Thymus (tissue), 11 donors: ENCODE data around the gene OLAH. TPM values are rescaled to one million over a fixed set of nuclear protein-coding genes. Genes with fewer than 3 reads are reported as not detected.
A peak's percentile ranks its signal among the peaks of the same experiment; 100 is the strongest.

ENCODE experiments used
- DNase-seq, 9 donors: peaks; one replicate each; pipeline ENCODE4 v3.0.0-alpha.2; 2013; ENCODE audit warnings: low spot score in 9 of 9, low read depth in 6 of 9, missing footprints in 1 of 9
- H3K27ac ChIP-seq, 2 donors: one replicate each; pipeline ENCODE4 v1.5.1; 2013; ENCODE audit warnings: control low read depth in 1 of 2, low read depth in 1 of 2, low read length in 1 of 2, mild to moderate bottlenecking in 1 of 2, moderate library complexity in 1 of 2
- H3K27me3 ChIP-seq, 2 donors: one replicate each; pipeline ENCODE4 v1.5.1; 2013; ENCODE audit warnings: low read length in 1 of 2; ENCODE audit not compliant: control insufficient read depth in 2 of 2, insufficient read depth in 1 of 2
- H3K36me3 ChIP-seq, 2 donors: one replicate each; pipeline ENCODE4 v1.5.1; 2013; ENCODE audit warnings: low read length in 1 of 2, mild to moderate bottlenecking in 1 of 2, moderate library complexity in 1 of 2; ENCODE audit not compliant: control insufficient read depth in 2 of 2, insufficient read depth in 2 of 2
- H3K4me1 ChIP-seq, 2 donors: one replicate each; pipeline ENCODE4 v1.5.1; 2013; ENCODE audit warnings: low read length in 2 of 2; ENCODE audit not compliant: control insufficient read depth in 2 of 2, insufficient read depth in 2 of 2
- H3K4me3 ChIP-seq, 2 donors: one replicate each; pipeline ENCODE4 v1.5.1; 2013; ENCODE audit warnings: low read length in 2 of 2, control low read depth in 1 of 2, mild to moderate bottlenecking in 1 of 2
- H3K9me3 ChIP-seq, 2 donors: one replicate each; pipeline ENCODE4 v1.5.1; 2013; ENCODE audit warnings: low read length in 1 of 2, mild to moderate bottlenecking in 1 of 2; ENCODE audit not compliant: control insufficient read depth in 2 of 2, insufficient read depth in 1 of 2
- WGBS: extraction: QIAGEN DNeasy Blood & Tissue Kit; methylation state at CpG from one replicate; pipeline ENCODE4 v1.1.7; 2013; 5-methylcytosine and 5-hydroxymethylcytosine counted together
- polyA plus RNA-seq: library from polyadenylated mRNA; stranded (reverse); fragments of 200-250 nt; gene quantifications from one replicate; pipeline ENCODE4 v1.2.3, GENCODE V29; 2013
- total RNA-seq: library from RNA; stranded (reverse); fragments of 120-200 nt; gene quantifications from one replicate; pipeline ENCODE4 v1.2.4, GENCODE V29; 2013
- donor health status: healthy.

OLAH gene
- total and polyA plus RNA-seq, 2 donors: 0.09 to 14.4 TPM

GRCh38 chr10:15059914-15060313 lies 16.2 kb downstream of the OLAH start:
- no peak overlapping the region for H3K27ac ChIP-seq
- no peaks in the 10 kb centered on the region for H3K36me3 ChIP-seq
- no peak overlapping the region for H3K4me3 ChIP-seq
- no peaks in the 10 kb centered on the region for H3K9me3 ChIP-seq
- H3K27me3 ChIP-seq: no peaks in the 10 kb centered on the region
- H3K4me1 ChIP-seq: no peaks in the 10 kb centered on the region
- WGBS: 85% methylated on average over 4 of the region's 4 CpGs
- DNase-seq: no peak

- H3K27ac ChIP-seq: no peak overlapping the region
- no peaks in the 10 kb centered on the region for H3K36me3 ChIP-seq
- no peak overlapping the region for H3K4me3 ChIP-seq
- H3K4me1 ChIP-seq: no peaks in the 10 kb centered on the region
- no peaks in the 10 kb centered on the region for H3K9me3 ChIP-seq
- H3K27me3 ChIP-seq: no peaks in the 10 kb centered on the region
- no peak for DNase-seq
- 91% methylated on average over 2 of the region's 2 CpGs for WGBS
These were observed 16.9 kb downstream of the OLAH start for GRCh38 chr10:15060638-15061037.

- no peak overlapping the region for H3K4me3 ChIP-seq
- H3K4me1 ChIP-seq: no peaks in the 10 kb centered on the region
- H3K36me3 ChIP-seq: no peaks in the 10 kb centered on the region
- DNase-seq: no peak
- H3K27ac ChIP-seq: no peak overlapping the region
- H3K9me3 ChIP-seq: no peaks in the 10 kb centered on the region
- H3K27me3 ChIP-seq: no peaks in the 10 kb centered on the region
- WGBS: 95% methylated on average over 5 of the region's 5 CpGs
These were observed 23.4 kb downstream of the OLAH start for GRCh38 chr10:15067154-15067553.

- H3K9me3 ChIP-seq: no peaks in the 10 kb centered on the region
- H3K27me3 ChIP-seq: no peaks in the 10 kb centered on the region
- H3K4me1 ChIP-seq: no peaks in the 10 kb centered on the region
- no peak overlapping the region for H3K27ac ChIP-seq
- no peak overlapping the region for H3K4me3 ChIP-seq
- DNase-seq: no peak
- H3K36me3 ChIP-seq: no peaks in the 10 kb centered on the region
- WGBS: 97% methylated on average over 3 of the region's 3 CpGs
These were observed 25.1 kb downstream of the OLAH start for GRCh38 chr10:15068802-15069201.

- Histone ChIP-seq H3K27me3 (no peaks in the 10 kb centered on the region), H3K4me1 (no peaks in the 10 kb centered on the region), H3K27ac (no peak overlapping the region), H3K36me3 (no peaks in the 10 kb centered on the region), H3K4me3 (no peak overlapping the region), H3K9me3 (no peaks in the 10 kb centered on the region)
- no peak for DNase-seq
- 72% methylated on average over 4 of the region's 4 CpGs for WGBS
These were observed 25.5 kb downstream of the OLAH start for GRCh38 chr10:15069230-15069629.

- no peaks in the 10 kb centered on the region for H3K36me3 ChIP-seq
- 99% methylated on average over 5 of the region's 5 CpGs for WGBS
- DNase-seq: no peak
- no peaks in the 10 kb centered on the region for H3K4me1 ChIP-seq
- H3K4me3 ChIP-seq: no peak overlapping the region
- no peaks in the 10 kb centered on the region for H3K27me3 ChIP-seq
- H3K27ac ChIP-seq: no peak overlapping the region
- H3K9me3 ChIP-seq: no peaks in the 10 kb centered on the region
These were observed 28.6 kb downstream of the OLAH start for GRCh38 chr10:15072358-15072757.

- no peaks in the 10 kb centered on the region for H3K4me1 ChIP-seq
- H3K9me3 ChIP-seq: no peaks in the 10 kb centered on the region
- DNase-seq: no peak
- no peaks in the 10 kb centered on the region for H3K27me3 ChIP-seq
- WGBS: over 99% methylated on average over 3 of the region's 3 CpGs
- peaks cover 0 to 2% of the 10 kb centered on the region in 2 donors for H3K36me3 ChIP-seq
- no peak overlapping the region for H3K4me3 ChIP-seq
- no peak overlapping the region for H3K27ac ChIP-seq
These were observed 31.7 kb downstream of the OLAH start for GRCh38 chr10:15075421-15075820.

GRCh38 chr10:15083674-15084501 lies 40.1 kb downstream of the OLAH start:
- Histone ChIP-seq H3K27ac (peak overlapping the region in 1 of 2 donors; percentile 55), H3K27me3 (no peaks in the 10 kb centered on the region), H3K36me3 (no peaks in the 10 kb centered on the region), H3K4me3 (peak overlapping the region in 1 of 2 donors; percentile 12), H3K4me1 (peaks cover 0 to 12% of the 10 kb centered on the region in 2 donors), H3K9me3 (peaks cover 0 to 3% of the 10 kb centered on the region in 2 donors)
- 92% methylated on average over 18 of the region's 18 CpGs for WGBS
- no peak for DNase-seq

- 87% methylated on average over 7 of the region's 7 CpGs for WGBS
- no peaks in the 10 kb centered on the region for H3K36me3 ChIP-seq
- peak overlapping the region in 1 of 2 donors; percentile 12 for H3K4me3 ChIP-seq
- H3K27ac ChIP-seq: peak overlapping the region in 1 of 2 donors; percentile 55
- peaks cover 0 to 12% of the 10 kb centered on the region in 2 donors for H3K4me1 ChIP-seq
- peaks cover 0 to 3% of the 10 kb centered on the region in 2 donors for H3K9me3 ChIP-seq
- DNase-seq: peak in 1 of 9 donors; percentile 30
- H3K27me3 ChIP-seq: no peaks in the 10 kb centered on the region
These were observed 40.8 kb downstream of the OLAH start for GRCh38 chr10:15084502-15084922.
